GM21825 (cell line): ENCODE data around the gene VDR.
"Not testable (repeated sequence)": the region's sequence is repeated elsewhere in the genome, so short reads cannot be mapped to it uniquely, and the experiment has no call there.

Source experiments
- ATAC-seq: cut with Tn5 transposase; IDR thresholded peaks from one replicate; pipeline ENCODE4 v1.9.1; 2021; ENCODE audit warnings: mild to moderate bottlenecking, moderate library complexity; ENCODE audit not compliant: unreplicated experiment

The VDR gene

DNA sequence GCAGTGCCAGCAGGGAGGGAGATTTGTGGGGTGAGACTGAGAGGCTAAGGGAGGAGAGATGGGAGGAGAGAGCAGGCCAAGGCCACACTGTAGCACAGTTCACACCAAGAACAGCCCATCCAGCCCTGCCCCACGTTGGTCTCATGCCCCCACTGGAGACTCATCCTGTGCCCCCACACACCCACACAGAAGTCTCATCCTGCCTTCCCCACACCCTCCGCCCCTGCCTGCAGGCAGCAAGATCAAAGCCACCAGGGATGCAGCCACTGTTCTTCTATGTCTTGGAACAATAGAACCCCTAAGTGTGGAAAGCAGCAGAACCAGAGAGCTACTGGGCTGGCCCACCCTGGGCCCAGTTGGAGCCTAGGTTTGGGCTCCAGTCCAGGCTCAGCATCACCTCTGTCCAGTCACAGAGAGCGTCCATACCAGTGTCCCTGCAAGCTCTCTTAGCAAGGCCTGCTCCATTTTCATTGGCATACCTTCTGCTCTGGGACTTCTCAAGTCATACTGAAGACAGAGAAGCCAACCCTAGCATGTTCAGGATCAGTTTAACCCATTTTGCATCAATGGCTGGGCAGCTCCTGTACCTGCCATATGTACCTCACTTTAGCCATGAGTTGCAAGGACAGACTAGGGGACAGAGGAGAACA, 53.4 kb downstream of the VDR start:
- no peak for ATAC-seq

GRCh38 chr12:47850153-47851084, 54.4 kb downstream of the VDR start:
- no peak for ATAC-seq

DNA sequence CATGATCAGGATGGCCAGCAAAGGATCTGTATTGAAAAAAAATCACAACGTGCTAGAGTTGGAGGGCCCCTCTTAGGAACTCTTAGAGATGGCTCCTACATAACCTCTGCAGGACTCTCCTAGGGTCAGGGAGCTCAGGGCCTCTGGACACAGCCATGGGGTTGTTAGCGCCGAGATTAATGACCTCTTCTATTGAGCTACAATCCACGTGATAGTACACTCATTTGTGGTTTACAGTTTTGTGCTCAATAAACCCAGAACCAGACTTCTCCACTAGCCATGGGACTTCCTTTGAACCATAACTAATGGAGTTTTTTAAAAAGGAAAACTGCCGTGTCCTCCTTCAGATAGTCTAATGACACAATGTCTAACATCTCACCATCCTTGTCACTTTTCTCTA, 55.5 kb downstream of the VDR start:
- ATAC-seq: no peak

DNA sequence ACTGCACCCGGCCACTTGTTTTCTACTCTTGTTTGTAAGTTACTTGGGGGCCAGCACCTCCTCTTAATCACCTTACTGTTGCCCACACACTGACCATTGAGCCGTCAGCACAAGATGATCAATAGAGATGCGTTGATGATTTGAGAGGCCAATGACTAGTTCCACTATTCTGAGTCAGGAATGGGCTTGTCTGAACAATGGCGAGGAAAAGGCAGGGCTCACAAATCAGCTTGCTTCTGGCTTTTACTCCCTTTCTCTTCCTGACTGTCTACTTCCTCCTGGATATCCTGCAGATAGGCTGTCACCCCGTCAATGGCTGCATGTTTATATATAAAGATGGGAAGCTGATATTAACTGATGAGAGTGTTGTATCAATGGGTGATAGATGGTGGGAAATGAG, 55.9 kb downstream of the VDR start:
- no peak for ATAC-seq

GRCh38 chr12:47846294-47846996, 58.3 kb downstream of the VDR start:
- no peak for ATAC-seq

DNA sequence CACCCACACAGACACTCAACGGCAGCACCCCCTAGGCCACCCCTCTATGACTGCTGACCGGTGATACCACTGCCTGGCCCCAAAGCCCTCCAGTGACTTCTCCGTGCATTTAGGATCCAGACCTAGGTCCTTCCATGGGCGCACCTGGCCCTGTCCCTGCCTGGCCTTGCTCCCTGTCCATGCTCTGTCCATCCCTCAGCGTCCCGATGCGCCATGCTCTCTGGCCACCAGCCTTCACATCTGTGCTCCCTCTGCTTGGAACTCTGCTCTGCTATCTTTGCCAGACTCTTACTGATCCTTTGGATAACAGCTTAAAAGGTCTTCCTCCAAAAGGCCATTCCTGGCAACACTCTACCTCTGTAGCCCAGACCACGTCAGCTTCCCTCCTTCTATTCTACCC, 59.7 kb downstream of the VDR start:
- ATAC-seq: no peak

- no peak for ATAC-seq
Observed at GRCh38 chr12:47844264-47845019, 60.4 kb downstream of the VDR start.

DNA sequence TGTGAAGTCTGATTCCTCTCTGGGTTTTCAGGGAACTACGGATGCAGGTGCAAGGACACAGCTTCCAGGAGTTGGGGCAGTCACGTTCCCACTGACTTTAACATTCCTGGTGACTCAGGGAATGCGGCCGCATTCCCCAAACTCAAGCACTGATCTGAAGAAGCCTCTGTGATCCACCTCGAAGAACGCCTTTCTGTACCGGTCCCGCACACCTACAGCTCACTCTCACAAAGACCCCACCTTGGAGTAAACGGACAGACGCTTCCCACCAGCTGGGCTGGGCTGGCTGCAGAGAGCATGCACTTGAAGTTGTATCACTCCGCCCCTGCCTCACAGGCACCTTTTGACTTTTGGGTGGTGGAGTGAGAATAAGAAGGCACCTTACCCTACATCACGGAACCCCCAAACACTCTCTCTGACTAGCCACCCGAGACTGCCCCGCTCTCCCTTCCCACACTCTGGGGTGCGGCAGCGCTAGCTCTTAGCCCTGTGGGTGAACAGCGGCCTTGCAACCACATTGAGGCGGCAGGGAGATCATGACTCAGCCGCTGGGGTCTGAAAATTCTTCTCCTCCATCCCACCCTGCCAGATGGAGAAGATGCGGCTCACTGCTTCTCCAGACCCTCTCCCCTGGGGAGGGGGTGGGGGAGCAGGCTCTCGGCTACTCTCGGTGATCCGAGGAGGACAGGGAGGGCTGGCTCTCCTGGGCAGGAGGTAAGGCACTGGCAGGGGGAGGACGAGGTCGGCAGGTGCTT, 61.4 kb downstream of the VDR start:
- no peak for ATAC-seq

- ATAC-seq: not testable (repeated sequence)
Observed at GRCh38 chr12:47842543-47842942, 62.3 kb downstream of the VDR start.

- ATAC-seq: no peak
Observed at GRCh38 chr12:47841910-47842309, 62.9 kb downstream of the VDR start.

DNA sequence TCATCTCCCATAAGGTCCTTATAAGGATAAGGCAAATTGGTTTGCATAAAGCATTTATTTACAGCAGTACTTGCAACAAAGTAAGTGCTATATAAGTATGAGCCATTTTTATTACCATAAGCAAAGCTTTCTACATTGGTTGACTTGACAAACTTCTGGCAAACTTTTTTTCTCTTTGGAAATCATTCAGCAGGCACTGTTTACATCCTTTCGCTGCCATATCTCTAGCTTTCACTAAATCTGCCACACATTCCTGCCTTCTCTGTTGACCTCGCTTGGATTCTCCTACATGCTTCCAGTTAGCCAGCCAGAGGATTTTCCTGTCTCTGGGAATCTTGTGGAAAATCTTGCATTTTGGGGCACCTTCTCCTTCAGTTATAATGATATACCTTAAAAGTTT, 63.3 kb downstream of the VDR start:
- no peak for ATAC-seq

GRCh38 chr12:47840571-47840970, 64.2 kb downstream of the VDR start:
- no peak for ATAC-seq

GRCh38 chr12:47839214-47839876, 65.4 kb downstream of the VDR start:
- ATAC-seq: no peak

DNA sequence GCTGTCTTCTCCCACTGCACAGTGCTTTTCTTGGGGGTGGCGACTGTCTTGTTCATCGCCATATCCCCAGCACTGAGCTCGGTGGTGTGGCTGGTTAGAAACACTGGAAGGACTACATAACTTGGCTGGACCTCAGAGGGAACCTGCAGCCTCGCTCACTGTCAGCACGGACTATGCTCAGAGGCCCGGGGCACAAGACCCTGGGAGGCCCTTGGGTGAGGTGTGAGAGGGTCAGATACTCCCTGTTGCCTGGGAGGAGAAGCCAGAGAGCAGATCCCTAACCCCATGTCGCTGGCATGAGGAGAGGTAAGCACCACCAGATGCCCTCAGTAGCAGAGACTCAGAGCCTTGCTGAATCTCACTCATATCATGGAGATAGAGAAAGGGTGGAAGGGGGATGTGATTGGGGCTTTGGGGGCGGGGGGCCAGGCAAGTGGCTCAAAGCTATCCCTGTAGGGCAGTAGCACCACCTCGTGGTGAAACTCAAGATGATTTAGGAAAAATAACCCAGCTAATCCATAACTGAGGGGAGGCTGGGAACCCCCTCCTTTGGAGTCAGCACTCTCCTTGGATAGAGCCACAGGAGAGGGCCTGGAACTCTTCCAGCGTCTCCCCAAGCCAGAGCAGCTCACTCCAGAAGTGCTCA, 66.4 kb downstream of the VDR start:
- no peak for ATAC-seq

GRCh38 chr12:47837190-47838171, 67.3 kb downstream of the VDR start:
- ATAC-seq: no peak

- ATAC-seq: no peak
Observed at GRCh38 chr12:47835831-47836155, 69.0 kb downstream of the VDR start.

GRCh38 chr12:47835006-47835830, 69.6 kb downstream of the VDR start:
- no peak for ATAC-seq
